ENCODE data around the gene APBA2.

DNA sequence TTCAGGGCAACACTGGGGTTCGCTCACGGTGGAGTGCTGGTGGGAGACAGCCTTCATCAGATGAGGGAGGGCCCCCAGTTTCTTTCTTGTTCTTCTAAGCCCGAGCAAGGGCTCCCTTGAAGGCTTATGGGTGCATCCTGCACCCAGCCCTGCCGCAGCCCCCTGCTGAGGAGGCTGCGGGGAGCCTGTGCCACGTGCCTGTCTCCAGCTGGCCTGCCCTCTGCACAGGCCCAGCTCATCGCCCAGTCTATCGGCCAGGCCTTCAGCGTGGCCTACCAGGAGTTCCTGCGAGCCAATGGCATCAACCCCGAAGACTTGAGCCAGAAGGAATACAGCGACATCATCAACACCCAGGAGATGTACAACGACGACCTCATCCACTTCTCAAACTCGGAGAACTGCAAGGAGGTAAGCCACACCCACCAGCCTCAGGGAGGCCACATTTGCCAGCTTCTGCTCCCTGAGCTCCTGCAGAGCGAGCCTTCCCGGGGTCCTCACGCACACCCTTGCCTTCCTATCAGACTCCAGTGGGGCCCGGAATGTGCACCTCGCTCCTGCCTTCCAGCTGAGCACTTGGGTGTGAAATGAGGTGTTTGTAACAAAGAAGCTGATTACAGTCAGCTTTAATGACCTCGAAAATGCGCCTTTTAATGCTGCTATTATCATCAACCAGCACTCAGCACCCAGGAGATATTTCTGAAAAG lies 219.5 kb downstream of the APBA2 start:
- no peak for TF ChIP-seq POLR2AphosphoS5 (IDR thresholded peaks at IDR 0.05)
- TF ChIP-seq, protein P1, sequence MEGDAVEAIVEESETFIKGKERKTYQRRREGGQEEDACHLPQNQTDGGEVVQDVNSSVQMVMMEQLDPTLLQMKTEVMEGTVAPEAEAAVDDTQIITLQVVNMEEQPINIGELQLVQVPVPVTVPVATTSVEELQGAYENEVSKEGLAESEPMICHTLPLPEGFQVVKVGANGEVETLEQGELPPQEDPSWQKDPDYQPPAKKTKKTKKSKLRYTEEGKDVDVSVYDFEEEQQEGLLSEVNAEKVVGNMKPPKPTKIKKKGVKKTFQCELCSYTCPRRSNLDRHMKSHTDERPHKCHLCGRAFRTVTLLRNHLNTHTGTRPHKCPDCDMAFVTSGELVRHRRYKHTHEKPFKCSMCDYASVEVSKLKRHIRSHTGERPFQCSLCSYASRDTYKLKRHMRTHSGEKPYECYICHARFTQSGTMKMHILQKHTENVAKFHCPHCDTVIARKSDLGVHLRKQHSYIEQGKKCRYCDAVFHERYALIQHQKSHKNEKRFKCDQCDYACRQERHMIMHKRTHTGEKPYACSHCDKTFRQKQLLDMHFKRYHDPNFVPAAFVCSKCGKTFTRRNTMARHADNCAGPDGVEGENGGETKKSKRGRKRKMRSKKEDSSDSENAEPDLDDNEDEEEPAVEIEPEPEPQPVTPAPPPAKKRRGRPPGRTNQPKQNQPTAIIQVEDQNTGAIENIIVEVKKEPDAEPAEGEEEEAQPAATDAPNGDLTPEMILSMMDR (IDR thresholded peaks at IDR 0.05) = no peak

Data from sigmoid colon (tissue), 4 donors.